ENCODE results near the gene DUSP22. TPM values are rescaled to one million over a fixed set of nuclear protein-coding genes. Genes with fewer than 3 reads are reported as not detected.

The DUSP22 gene
- total RNA-seq, 1 experiment from 2014 or later, result 16.0 TPM

GRCh38 chr6:321536-322258 lies 29.4 kb downstream of the DUSP22 start:
- POLR2A ChIA-PET (ENCODE audit: low non-redundant PET), result no interaction called here
- DNase-seq (ENCODE audit: low spot score), result no peak
- BruUV-seq (replicated peaks), result no TSS peak
- intact Hi-C loops (cut with micrococcal nuclease; ENCODE audit: unreplicated experiment), result no loop called here
- TF ChIP-seq CTCF (conservative IDR thresholded peaks at IDR 0.05; ENCODE audit: low read depth, low read length) (no peak), EZH2 (IDR thresholded peaks at IDR 0.05; ENCODE audit: borderline replicate concordance, low read depth, low read length, poor library complexity, severe bottlenecking) (no peak)
- peaks cover 9% of the 10 kb centered on the region for H3K9me3 ChIP-seq (ENCODE audit: low read depth, low read length, poor library complexity, severe bottlenecking)
- no peaks in the 10 kb centered on the region for H3K36me3 ChIP-seq (ENCODE audit: insufficient read depth, low read length, poor library complexity, severe bottlenecking)
- H3K4me3 ChIP-seq (ENCODE audit: low read depth, low read length, poor library complexity, severe bottlenecking), result no peak overlapping the region
- H3K27me3 ChIP-seq (replicated peaks; ENCODE audit: insufficient read depth, low read depth, low read length, poor library complexity), result no peaks in the 10 kb centered on the region
- CTCF ChIA-PET, result no interaction called here
- H3K4me1 ChIP-seq (ENCODE audit: insufficient read depth, low read length, poor library complexity, severe bottlenecking), result no peaks in the 10 kb centered on the region
- no peak overlapping the region for H3K27ac ChIP-seq (ENCODE audit: low read depth, low read length, poor library complexity, severe bottlenecking)

GRCh38 chr6:322259-322930 lies 30.1 kb downstream of the DUSP22 start:
- Histone ChIP-seq H3K27ac (ENCODE audit: low read depth, low read length, poor library complexity, severe bottlenecking) (no peak overlapping the region), H3K36me3 (ENCODE audit: insufficient read depth, low read length, poor library complexity, severe bottlenecking) (no peaks in the 10 kb centered on the region), H3K27me3 (replicated peaks; ENCODE audit: insufficient read depth, low read depth, low read length, poor library complexity) (no peaks in the 10 kb centered on the region), H3K4me1 (ENCODE audit: insufficient read depth, low read length, poor library complexity, severe bottlenecking) (no peaks in the 10 kb centered on the region), H3K9me3 (ENCODE audit: low read depth, low read length, poor library complexity, severe bottlenecking) (peaks cover 9% of the 10 kb centered on the region), H3K4me3 (ENCODE audit: low read depth, low read length, poor library complexity, severe bottlenecking) (no peak overlapping the region)
- intact Hi-C loops (cut with micrococcal nuclease; ENCODE audit: unreplicated experiment), result no loop called here
- DNase-seq (ENCODE audit: low spot score), result no peak
- CTCF ChIA-PET, result no interaction called here
- TF ChIP-seq EZH2 (IDR thresholded peaks at IDR 0.05; ENCODE audit: borderline replicate concordance, low read depth, low read length, poor library complexity, severe bottlenecking) (no peak), CTCF (conservative IDR thresholded peaks at IDR 0.05; ENCODE audit: low read depth, low read length) (peak; percentile 25; the same call in 1 of the 2 replicates)
- POLR2A ChIA-PET (ENCODE audit: low non-redundant PET), result interaction anchor here (0.6 kb wide), 1 partner anchor 703 kb away, joined by 3 read pairs; no protein-coding TSS in a partner anchor
- BruUV-seq (replicated peaks), result no TSS peak

GRCh38 chr6:322940-323729 lies 30.8 kb downstream of the DUSP22 start:
- ChIA-PET CTCF (no interaction called here), POLR2A (ENCODE audit: low non-redundant PET) (interaction anchor here (0.6 kb wide), 1 partner anchor 702 kb away, joined by 3 read pairs; no protein-coding TSS in a partner anchor)
- Histone ChIP-seq H3K4me1 (ENCODE audit: insufficient read depth, low read length, poor library complexity, severe bottlenecking) (no peaks in the 10 kb centered on the region), H3K36me3 (ENCODE audit: insufficient read depth, low read length, poor library complexity, severe bottlenecking) (no peaks in the 10 kb centered on the region), H3K27me3 (replicated peaks; ENCODE audit: insufficient read depth, low read depth, low read length, poor library complexity) (no peaks in the 10 kb centered on the region), H3K27ac (ENCODE audit: low read depth, low read length, poor library complexity, severe bottlenecking) (no peak overlapping the region), H3K4me3 (ENCODE audit: low read depth, low read length, poor library complexity, severe bottlenecking) (no peak overlapping the region), H3K9me3 (ENCODE audit: low read depth, low read length, poor library complexity, severe bottlenecking) (peaks cover 9% of the 10 kb centered on the region)
- intact Hi-C loops (cut with micrococcal nuclease; ENCODE audit: unreplicated experiment), result no loop called here
- TF ChIP-seq EZH2 (IDR thresholded peaks at IDR 0.05; ENCODE audit: borderline replicate concordance, low read depth, low read length, poor library complexity, severe bottlenecking), result no peak
- no peak for TF ChIP-seq CTCF (conservative IDR thresholded peaks at IDR 0.05; ENCODE audit: low read depth, low read length)
- no peak for DNase-seq (ENCODE audit: low spot score)
- no TSS peak for BruUV-seq (replicated peaks)
